Measurements from ENCODE around the gene APBB2.
"Not testable (repeated sequence)": the region's sequence is repeated elsewhere in the genome, so short reads cannot be mapped to it uniquely, and the experiment has no call there.

The APBB2 gene

DNA sequence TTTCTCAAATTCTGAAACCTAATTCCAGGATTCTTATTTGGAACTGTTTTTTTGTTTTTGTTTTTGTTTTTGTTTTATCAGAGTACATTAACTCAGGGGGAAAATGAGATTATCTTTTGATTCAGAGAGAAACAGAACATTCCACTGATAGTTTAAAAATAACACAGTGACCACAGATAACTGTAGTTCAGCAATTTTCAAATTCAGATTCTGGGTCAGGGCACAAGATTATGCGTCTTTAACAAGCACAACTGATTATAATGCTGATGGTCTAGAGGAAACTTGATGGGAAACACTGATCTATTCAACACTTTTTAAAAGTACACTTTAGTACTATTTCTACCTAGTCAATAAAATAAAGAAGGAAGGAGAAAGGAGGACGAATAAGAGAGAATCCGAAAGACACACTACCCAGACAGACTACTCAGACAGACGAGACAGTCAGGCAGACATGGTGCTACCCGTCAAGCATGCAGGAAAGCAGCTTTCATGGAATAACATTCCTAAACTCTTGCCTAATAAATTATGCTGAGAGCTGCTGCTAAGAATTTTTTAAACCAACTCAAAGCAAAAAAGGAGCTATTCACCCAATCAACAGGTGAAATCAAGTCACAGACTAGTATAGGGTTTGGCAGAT lies 59.0 kb downstream of the APBB2 start:
- no peak for DNase-seq

DNA sequence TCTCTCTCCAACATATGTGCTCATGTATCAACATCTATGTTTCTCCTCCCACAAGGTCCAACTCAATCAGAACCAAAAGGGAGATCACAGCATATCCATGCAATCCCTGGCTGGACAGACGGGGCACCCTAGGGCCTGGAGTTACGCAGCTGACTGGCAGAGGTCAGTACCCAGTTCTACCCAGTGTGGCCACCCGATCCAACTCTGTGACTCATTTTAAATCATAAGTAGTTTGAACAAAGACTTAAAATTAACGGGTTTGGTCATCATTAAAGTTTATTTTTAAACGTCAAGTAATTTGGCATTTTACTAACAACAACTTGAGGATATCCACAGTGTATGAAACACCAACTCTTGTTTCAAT lies 59.5 kb downstream of the APBB2 start:
- DNase-seq = no peak

DNA sequence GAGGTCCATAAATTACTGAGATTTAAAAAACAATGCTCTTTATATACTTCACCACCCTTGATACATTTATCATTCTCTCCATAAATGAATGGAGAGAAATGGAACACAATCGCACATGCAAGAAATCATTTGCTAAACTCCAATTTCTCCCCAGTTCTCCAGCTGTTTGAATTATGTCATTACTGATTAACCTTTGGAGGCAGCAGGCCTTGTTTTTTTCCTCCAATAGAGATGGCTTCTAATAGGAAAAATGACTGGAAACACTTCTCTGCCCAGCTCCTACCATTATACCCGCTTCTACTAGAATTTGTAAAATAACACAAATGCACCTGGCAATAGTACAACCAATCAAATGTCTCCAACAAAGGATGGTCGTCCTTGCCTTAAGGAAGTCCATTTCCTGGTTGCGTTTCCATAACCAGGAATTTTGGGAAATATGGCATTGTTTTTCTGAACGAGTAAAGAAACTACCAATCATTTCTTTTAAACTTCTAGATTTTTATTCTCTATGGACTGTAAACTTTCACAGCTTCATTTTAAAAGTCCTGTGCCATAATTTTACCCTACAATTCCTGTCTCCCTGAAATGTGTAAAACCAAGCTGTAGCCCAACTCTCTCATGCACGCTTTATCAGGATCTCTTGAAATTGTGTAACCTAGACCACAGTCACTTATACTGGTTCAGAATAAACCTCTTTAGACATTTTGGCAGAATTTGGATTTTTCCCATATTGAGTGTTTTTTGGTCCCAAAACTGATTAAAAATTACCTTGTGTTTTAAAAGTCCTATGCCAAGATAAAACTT lies 60.1 kb downstream of the APBB2 start:
- DNase-seq = no peak

GRCh38 chr4:41150401-41150800 lies 63.9 kb downstream of the APBB2 start:
- no peak for DNase-seq

DNA sequence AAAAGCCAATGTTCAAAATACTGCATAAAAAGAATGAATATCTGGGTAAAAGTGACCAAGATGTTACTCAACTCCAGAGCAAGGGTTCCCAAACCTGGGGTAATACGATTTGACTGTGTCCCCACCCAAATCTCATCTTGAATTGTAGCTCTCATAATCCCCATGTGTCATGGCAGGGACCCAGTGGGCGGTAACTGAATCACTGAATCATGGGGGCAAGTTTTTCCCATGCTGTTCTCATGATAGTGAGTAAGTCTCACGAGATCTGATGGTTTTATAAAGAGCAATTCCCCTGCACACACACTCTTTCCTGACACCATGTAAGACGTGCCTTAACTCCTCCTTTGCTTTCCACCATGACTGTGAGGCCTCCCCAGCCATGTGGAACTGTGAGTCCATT lies 64.8 kb downstream of the APBB2 start:
- not testable (repeated sequence) for DNase-seq

DNA sequence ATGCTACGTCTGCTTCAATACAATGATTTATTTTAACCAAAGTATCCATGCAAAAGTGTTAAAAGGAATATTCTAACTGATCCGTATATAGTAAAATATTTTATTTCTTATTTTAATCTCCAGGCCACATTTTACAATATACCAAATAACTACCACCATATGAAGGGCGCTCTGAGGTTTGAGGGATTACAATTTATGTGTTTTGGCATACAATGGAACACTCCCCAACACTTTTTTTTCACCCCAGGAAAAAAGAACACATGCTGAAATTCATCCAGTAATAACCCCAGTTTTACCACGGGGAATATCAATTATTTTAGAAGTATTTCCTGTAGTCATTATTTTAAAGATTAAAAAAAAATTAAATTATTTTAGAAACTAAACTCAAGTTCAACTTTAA lies 65.4 kb downstream of the APBB2 start:
- no peak for DNase-seq

- DNase-seq = no peak
These were observed 66.0 kb downstream of the APBB2 start for GRCh38 chr4:41148292-41148691.

- DNase-seq = not testable (repeated sequence)
These were observed 66.8 kb downstream of the APBB2 start for GRCh38 chr4:41147570-41147969.

- no peak for DNase-seq
These were observed 67.4 kb downstream of the APBB2 start for GRCh38 chr4:41146716-41147506.

DNA sequence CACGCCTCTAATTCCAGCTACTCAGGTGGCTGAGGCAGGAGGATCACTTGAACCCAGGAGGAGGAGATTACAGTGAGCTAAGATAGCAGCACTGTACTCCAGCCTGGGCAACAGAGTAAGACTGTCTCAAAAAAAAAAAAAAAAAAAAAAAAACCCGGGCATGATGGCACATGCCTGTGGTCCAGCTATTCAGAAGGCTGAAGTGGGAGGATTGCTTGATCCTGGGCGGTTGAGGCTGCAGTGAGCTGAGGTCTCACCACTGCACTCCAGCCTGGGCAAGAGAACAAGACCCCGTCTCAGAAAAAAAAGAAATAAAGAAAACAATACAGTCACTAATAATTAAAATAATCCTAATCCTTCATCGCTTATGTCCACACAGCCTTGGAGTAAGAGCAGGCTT lies 68.1 kb downstream of the APBB2 start:
- no peak for DNase-seq

- no peak for DNase-seq
These were observed 68.7 kb downstream of the APBB2 start for GRCh38 chr4:41145571-41146078.

- DNase-seq = no peak
These were observed 69.5 kb downstream of the APBB2 start for GRCh38 chr4:41144812-41145211.

GRCh38 chr4:41144040-41144379 lies 70.3 kb downstream of the APBB2 start:
- DNase-seq = no peak

- DNase-seq = no peak
These were observed 70.9 kb downstream of the APBB2 start for GRCh38 chr4:41143311-41144039.

DNA sequence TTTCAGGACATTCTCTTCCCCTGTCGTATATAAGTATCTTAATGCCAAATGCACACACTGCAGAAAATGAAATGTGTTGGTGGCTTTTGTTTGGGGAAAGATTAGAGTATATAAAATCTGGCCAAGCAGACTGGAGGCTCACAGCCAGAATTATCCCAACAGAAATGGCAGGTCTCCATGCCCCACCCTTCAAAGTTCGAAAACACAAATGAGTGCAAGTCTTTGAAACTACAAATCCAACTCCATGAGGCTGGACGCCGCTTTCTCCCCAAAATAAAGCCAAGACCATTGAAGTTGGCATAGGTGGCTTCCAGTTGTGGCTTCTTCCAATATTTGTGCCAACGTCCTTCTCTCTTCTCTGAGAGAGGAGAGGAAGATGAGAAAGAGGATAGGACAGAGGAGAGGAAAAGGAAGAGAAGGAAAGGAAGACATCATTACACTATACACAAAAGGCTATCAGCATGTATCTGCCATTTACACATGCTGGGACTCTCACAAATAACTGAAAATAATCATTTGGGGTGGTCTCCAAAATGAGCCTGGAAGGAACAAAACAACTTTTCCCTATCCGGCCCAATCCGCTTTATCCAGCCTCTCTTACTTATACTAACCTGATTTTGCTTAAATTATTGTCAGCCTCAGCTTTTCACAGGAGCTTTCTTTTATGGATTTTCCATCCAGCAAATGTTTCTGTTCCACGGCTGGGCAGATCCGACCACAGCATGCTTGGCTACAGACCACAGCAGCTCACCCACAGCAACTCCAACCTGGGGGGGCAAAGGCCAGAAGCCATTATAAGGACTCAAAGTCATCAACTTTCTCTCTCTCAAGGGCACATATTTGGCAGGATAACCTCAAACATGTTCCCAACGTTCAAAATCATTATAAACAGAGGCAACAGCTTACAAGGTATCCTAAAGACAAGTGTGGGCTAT lies 71.7 kb downstream of the APBB2 start:
- no peak for DNase-seq

DNA sequence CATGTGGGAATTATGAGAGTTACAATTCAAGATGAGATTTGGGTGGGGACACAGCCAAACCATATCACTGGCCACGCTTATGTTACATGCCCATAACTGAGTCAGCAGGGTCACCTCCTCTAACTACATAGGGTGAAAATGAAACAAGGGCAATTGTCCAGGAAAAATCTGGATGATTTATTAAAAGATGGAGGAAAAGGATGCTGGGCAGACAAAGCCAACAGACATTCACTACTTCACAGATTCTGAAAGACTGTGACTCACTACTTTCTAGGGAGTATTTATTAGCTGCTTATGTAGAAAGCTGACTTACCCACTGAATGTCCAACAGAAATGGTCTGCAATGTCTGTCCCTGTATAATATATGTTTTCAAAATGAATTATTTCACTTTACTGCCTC lies 72.4 kb downstream of the APBB2 start:
- no peak for DNase-seq

DNA sequence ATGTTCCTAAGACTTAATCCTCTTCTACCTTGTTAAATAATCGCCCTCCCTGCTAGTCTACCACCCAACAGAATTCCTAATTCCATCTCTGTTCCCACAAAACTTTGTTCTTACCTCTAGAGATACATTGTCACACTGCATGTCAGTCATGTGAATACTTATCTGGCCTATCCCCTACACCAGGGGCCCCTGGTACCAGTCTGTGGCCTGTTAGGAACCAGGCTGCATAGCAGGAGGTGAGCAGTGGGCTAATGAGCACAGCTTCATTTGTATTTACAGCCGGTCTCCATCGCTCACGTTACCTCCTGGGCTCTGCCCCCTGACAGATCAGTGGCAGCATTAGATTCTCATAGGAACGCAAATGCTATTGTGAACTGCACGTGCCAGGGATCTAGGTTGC lies 73.9 kb downstream of the APBB2 start:
- no peak for DNase-seq

GRCh38 chr4:41137879-41138278 lies 76.5 kb downstream of the APBB2 start:
- DNase-seq = no peak

- DNase-seq = no peak
These were observed 77.9 kb downstream of the APBB2 start for GRCh38 chr4:41136456-41136855.

DNA sequence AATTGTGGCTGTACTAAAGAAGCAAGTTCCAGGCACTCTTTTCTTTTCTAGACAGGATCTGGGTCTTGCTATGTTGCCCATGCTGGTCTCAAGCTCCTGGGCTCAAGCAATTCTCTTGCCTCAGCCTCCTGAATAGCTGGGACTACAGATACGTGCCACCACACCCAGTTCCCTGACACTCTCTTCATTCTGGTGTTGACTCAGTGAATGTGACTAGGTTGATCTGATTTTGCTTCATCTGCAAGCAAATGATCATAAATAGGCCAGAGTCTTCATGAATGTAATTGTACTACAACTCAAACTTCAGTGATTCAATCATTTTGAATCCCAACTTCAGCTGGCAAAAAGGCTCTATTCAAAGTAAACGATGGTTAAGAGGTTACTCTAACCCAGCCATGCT lies 78.5 kb downstream of the APBB2 start:
- no peak for DNase-seq

DNA sequence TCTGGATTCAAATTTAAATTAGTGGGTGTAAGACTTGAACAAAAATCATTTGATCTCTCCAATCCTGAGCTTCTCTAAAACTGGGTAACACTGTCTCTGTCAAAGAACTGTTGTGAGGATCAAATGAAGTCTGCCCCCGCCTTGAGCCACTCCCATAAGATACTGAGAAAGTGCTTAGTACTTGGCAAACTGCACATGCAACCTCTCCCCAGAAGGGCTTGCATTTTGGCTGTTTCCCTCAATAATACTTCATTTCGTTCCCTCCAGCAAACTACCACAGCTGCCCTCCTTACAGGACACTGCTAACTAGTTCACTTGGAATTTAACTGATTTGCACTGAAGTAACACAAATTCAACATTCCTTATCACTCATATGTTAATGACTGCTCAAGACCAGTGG lies 79.8 kb downstream of the APBB2 start:
- no peak for DNase-seq

DNA sequence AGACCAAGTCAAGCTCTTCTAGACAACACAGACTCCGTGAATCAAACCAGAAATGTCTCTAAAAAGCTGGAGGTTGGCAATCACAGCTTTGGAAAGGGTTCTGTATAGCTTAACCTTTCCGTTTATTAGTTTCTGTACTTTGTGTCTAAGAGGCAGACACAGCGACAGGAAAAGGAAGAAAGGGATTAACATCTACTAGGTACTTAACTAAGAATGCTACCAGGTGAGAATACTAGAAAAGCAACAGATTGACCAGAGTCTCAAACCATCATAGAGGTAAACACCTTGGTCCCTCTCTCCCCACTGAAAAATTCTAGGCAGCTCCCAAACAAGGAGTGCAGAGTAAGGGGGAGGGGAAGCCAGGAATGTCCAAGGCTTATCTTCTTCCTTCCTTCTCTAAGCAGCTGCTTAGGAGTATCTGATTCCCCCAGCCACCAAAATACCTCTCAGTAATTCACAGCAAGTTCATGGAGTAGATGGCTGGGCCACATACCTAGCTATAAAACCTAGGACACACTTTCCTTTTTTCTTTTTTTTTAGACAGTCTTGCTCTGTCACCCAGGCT lies 80.8 kb downstream of the APBB2 start:
- no peak for DNase-seq
